Measurements from ENCODE around the gene TMEM203. TPM values are rescaled to one million over a fixed set of nuclear protein-coding genes. Genes with fewer than 3 reads are reported as not detected.

TMEM203 gene
- polyA plus RNA-seq, 1 of the 3 experiments (the other 2 are of a cell fraction) = 55.6 TPM

- H3K4me3 ChIP-seq (ENCODE audit: low read depth in 2 of 2, low read length in 1 of 2) = no peak overlapping the region
- peaks cover 33% of the 10 kb centered on the region for H3K27me3 ChIP-seq (ENCODE audit: insufficient read depth)
- TF ChIP-seq POLR2AphosphoS5 (IDR thresholded peaks at IDR 0.05; ENCODE audit: low read depth, low read length) (no peak), FOSL2 (IDR thresholded peaks at IDR 0.05; ENCODE audit: borderline replicate concordance, low read depth) (no peak)
- no peak overlapping the region for H3K4me2 ChIP-seq
- ChIA-PET CTCF (interaction anchor here (0.8 to 5.0 kb wide), 6 partner anchors 13 to 124 kb away, joined by 3 to 24 read pairs (median 4); partner anchors contain the start of genes ANAPC2, GRIN1, RNF224 and SSNA1), POLR2A (interaction anchor here (1.3 to 1.5 kb wide), 2 partner anchors 17 to 32 kb away, joined by 3 read pairs; partner anchors contain the start of genes ANAPC2, GRIN1 and SSNA1)
- no peak for DNase-seq
- H3K4me1 ChIP-seq (ENCODE audit: control insufficient read depth in 1 of 2, insufficient read depth in 2 of 2, low read depth in 1 of 2, low read length in 1 of 2) = peaks cover 0 to 23% of the 10 kb centered on the region in 2 experiments; a peak in 1 of 4 replicates
- no peaks in the 10 kb centered on the region for H3K36me3 ChIP-seq (replicated peaks in 1 of 2; ENCODE audit: control insufficient read depth in 1 of 2, insufficient read depth in 2 of 2, low read length in 1 of 2)
- no peaks in the 10 kb centered on the region for H3K79me2 ChIP-seq (ENCODE audit: insufficient read depth)
- no peaks in the 10 kb centered on the region for H3K9me2 ChIP-seq
- no peaks in the 10 kb centered on the region for H4K20me1 ChIP-seq (ENCODE audit: insufficient read depth)
- H3K9me3 ChIP-seq = no peaks in the 10 kb centered on the region
- 84% methylated on average over 6 of the region's 22 CpGs for WGBS (ENCODE audit: low lambda C conversion rate)
- H3K27ac ChIP-seq (ENCODE audit: low read depth in 2 of 2, low read length in 1 of 2) = no peak overlapping the region
- H3K9ac ChIP-seq = no peak overlapping the region
- H3F3A ChIP-seq (replicated peaks; ENCODE audit: insufficient read depth) = no peaks in the 10 kb centered on the region
- no peak overlapping the region for H2AFZ ChIP-seq (ENCODE audit: low read depth)
Observed at GRCh38 chr9:137171149-137171900, 34.1 kb downstream of the TMEM203 start.

GRCh38 chr9:137170486-137171148 is 34.8 kb downstream of the TMEM203 start:
- Histone ChIP-seq H3K4me2 (no peak overlapping the region), H2AFZ (ENCODE audit: low read depth) (no peak overlapping the region), H3F3A (replicated peaks; ENCODE audit: insufficient read depth) (no peaks in the 10 kb centered on the region), H3K4me3 (ENCODE audit: low read depth in 2 of 2, low read length in 1 of 2) (no peak overlapping the region), H3K27me3 (ENCODE audit: insufficient read depth) (peaks cover 38% of the 10 kb centered on the region), H3K36me3 (replicated peaks in 1 of 2; ENCODE audit: control insufficient read depth in 1 of 2, insufficient read depth in 2 of 2, low read length in 1 of 2) (no peaks in the 10 kb centered on the region), H3K9me3 (no peaks in the 10 kb centered on the region), H4K20me1 (ENCODE audit: insufficient read depth) (no peaks in the 10 kb centered on the region), H3K27ac (ENCODE audit: low read depth in 2 of 2, low read length in 1 of 2) (no peak overlapping the region), H3K9ac (no peak overlapping the region), H3K9me2 (no peaks in the 10 kb centered on the region), H3K4me1 (ENCODE audit: control insufficient read depth in 1 of 2, insufficient read depth in 2 of 2, low read depth in 1 of 2, low read length in 1 of 2) (peaks cover 0 to 23% of the 10 kb centered on the region in 2 experiments; a peak in 1 of 4 replicates), H3K79me2 (ENCODE audit: insufficient read depth) (no peaks in the 10 kb centered on the region)
- TF ChIP-seq TAF1 (IDR thresholded peaks at IDR 0.05; ENCODE audit: borderline replicate concordance, low read depth, low read length) (no peak), SMC3 (IDR thresholded peaks at IDR 0.05; ENCODE audit: low read depth, low read length) (no peak), GABPA (IDR thresholded peaks at IDR 0.05; ENCODE audit: low read depth) (no peak), EP300 (IDR thresholded peaks at IDR 0.05; ENCODE audit: borderline replicate concordance in 1 of 2, low read depth in 1 of 2, low read length in 1 of 2) (no peak), POLR2AphosphoS5 (IDR thresholded peaks at IDR 0.05; ENCODE audit: low read depth, low read length) (no peak), FOSL2 (IDR thresholded peaks at IDR 0.05; ENCODE audit: borderline replicate concordance, low read depth) (no peak), FOXJ3 (CRISPR knock-in tag; IDR thresholded peaks at IDR 0.05) (no peak), TEAD4 (IDR thresholded peaks at IDR 0.05; ENCODE audit: borderline replicate concordance, insufficient read depth) (no peak), USF1 (IDR thresholded peaks at IDR 0.05; ENCODE audit: borderline replicate concordance, low read depth) (no peak), MEF2A (IDR thresholded peaks at IDR 0.05; ENCODE audit: borderline replicate concordance, low read depth) (no peak), MAX (IDR thresholded peaks at IDR 0.05; ENCODE audit: low read depth) (no peak), RFX5 (IDR thresholded peaks at IDR 0.05; ENCODE audit: low read length) (no peak), RCOR1 (IDR thresholded peaks at IDR 0.05; ENCODE audit: low read length) (no peak), RXRA (IDR thresholded peaks at IDR 0.05; ENCODE audit: borderline replicate concordance, low read depth) (no peak), CHD2 (IDR thresholded peaks at IDR 0.05; ENCODE audit: low read length, partially characterized antibody) (no peak)
- WGBS (ENCODE audit: low lambda C conversion rate) = 54% methylated on average over 9 of the region's 14 CpGs
- ChIA-PET CTCF (interaction anchor here (0.9 to 5.0 kb wide), 6 partner anchors 18 to 136 kb away, joined by 3 to 24 read pairs (median 4); partner anchors contain the start of genes ANAPC2, GRIN1 and SSNA1), POLR2A (interaction anchor here (1.1 to 1.5 kb wide), 3 partner anchors 18 to 41 kb away, joined by 3 read pairs; partner anchors contain the start of genes ANAPC2, GRIN1 and SSNA1)
- no peak for DNase-seq
